HepG2 (cell line): Measurements from ENCODE around the gene C1QL4. TPM values are rescaled to one million over a fixed set of nuclear protein-coding genes. Genes with fewer than 3 reads are reported as not detected.

Experiments
- ATAC-seq: fragments of 200-7000 bp; cut with Tn5 transposase; 3 replicates; pipeline ENCODE4 v1.9.1; 2020; ENCODE audit warnings: mild to moderate bottlenecking, moderate library complexity
- BruUV-seq: library from RNA; stranded (reverse); fragments of 400-500 nt; replicated peaks from 2 replicates; lab custom pipeline; 2021; lab: Mats Ljungman, UMichigan
- CTCF ChIA-PET: fragments of 300-600 bp; formaldehyde crosslinking; extraction: SDS; loops from one replicate; lab custom pipeline; 2021; ENCODE audit warnings: low total read pairs, inconsistent platforms, low intra/inter-chr PET ratio; lab: Yijun Ruan, JAX
- POLR2A ChIA-PET: fragments of 350-600 bp; sonication (Branson Sonifier 250); formaldehyde crosslinking; loops from one replicate; lab custom pipeline; 2020; ENCODE audit warnings: antibody characterized with exemption, inconsistent platforms; lab: Yijun Ruan, JAX
- DNase-seq: peaks from one replicate; pipeline ENCODE4 v3.0.0-alpha.2; 2015; ENCODE audit warnings: low spot score
- FAIRE-seq: peaks from 3 replicates; lab custom pipeline; 2011; peaks lifted over from hg19 to GRCh38; lab: Jason Lieb, UNC
- H2AFZ ChIP-seq: one replicate; pipeline ENCODE4 v1.6.1; 2011; ENCODE audit warnings: low read length, inconsistent platforms
- H3K27ac ChIP-seq: fragments of 300-600 bp; 3 replicates; pipeline ENCODE4 v1.8.0; 2011; ENCODE audit warnings: mixed run types, mild to moderate bottlenecking, mixed read lengths, low read length, inconsistent platforms; ENCODE audit not compliant: insufficient read depth; ENCODE audit errors: extremely low read length
- H3K27me3 ChIP-seq, 2 experiments: fragments of 200-600 bp in 1 of 2; 2 replicates in 1 of 2; 3 replicates in 1 of 2; pipeline versions ENCODE4 v1.6.0 to v1.8.0; 2011; ENCODE audit warnings: low read length in 2 of 2, mild to moderate bottlenecking in 2 of 2, moderate library complexity in 2 of 2, inconsistent platforms in 1 of 2; ENCODE audit not compliant: insufficient read depth in 2 of 2, control insufficient read depth in 1 of 2
- H3K36me3 ChIP-seq, 2 experiments: fragments of 200-600 bp in 1 of 2; replicated peaks in 1 of 2; 2 replicates in 1 of 2; 3 replicates in 1 of 2; pipeline versions ENCODE4 v1.5.1 to v1.8.0; 2011; ENCODE audit warnings: low read length in 2 of 2, inconsistent platforms in 1 of 2; ENCODE audit not compliant: insufficient read depth in 2 of 2, control insufficient read depth in 1 of 2
- H3K4me1 ChIP-seq: 2 replicates; pipeline ENCODE4 v1.5.1; 2012; ENCODE audit warnings: low read length, inconsistent platforms; ENCODE audit not compliant: insufficient read depth
- H3K4me2 ChIP-seq: 2 replicates; pipeline ENCODE4 v1.6.0; 2011; ENCODE audit warnings: low read depth, low read length, inconsistent platforms
- H3K4me3 ChIP-seq, 3 experiments: fragments of 200-600 bp in 1 of 3; sonication (generic), shearing (Covaris generic) in 1 of 3; replicated peaks in 1 of 3; 2 replicates each; pipeline ENCODE4 v1.5.1; 2011 to 2016; ENCODE audit warnings: low read length in 3 of 3, inconsistent platforms in 2 of 3, low read depth in 2 of 3, mild to moderate bottlenecking in 2 of 3, control low read depth in 1 of 3, mixed read lengths in 1 of 3; ENCODE audit not compliant: insufficient read depth in 1 of 3
- H3K79me2 ChIP-seq: one replicate; pipeline ENCODE4 v1.6.1; 2011; ENCODE audit warnings: low read length, inconsistent platforms; ENCODE audit not compliant: insufficient read depth
- H3K9ac ChIP-seq: 2 replicates; pipeline ENCODE4 v1.6.0; 2011; ENCODE audit warnings: mild to moderate bottlenecking, low read depth, low read length, inconsistent platforms; ENCODE audit not compliant: insufficient read depth
- H3K9me3 ChIP-seq: 2 replicates; pipeline ENCODE4 v1.5.1; 2012; ENCODE audit warnings: mild to moderate bottlenecking, low read length
- H4K20me1 ChIP-seq: 2 replicates; pipeline ENCODE4 v1.6.0; 2011; ENCODE audit warnings: inconsistent platforms, mild to moderate bottlenecking, low read length, moderate library complexity; ENCODE audit not compliant: insufficient read depth
- HNRNPK ChIP-seq: fragments of 200-400 bp; formaldehyde crosslinking; IDR thresholded peaks from 2 replicates; pipeline ENCODE4 v1.6.1; 2018; ENCODE audit warnings: low read length, low read depth, moderate library complexity, mild to moderate bottlenecking; ENCODE audit not compliant: poor library complexity, severe bottlenecking
- HOXA9 ChIP-seq: sonication (generic); formaldehyde crosslinking; IDR thresholded peaks from 2 replicates; pipeline ENCODE4 v1.8.1; 2022; ENCODE audit warnings: missing genetic modification reagents, mild to moderate bottlenecking, moderate library complexity, borderline replicate concordance
- KDM6A ChIP-seq: IDR thresholded peaks from 2 replicates; pipeline ENCODE4 v1.6.1; 2016; ENCODE audit warnings: low read depth
- MAF1 ChIP-seq: sonication (generic); formaldehyde crosslinking; IDR thresholded peaks from 2 replicates; pipeline ENCODE4 v1.5.0; 2020; ENCODE audit warnings: missing genetic modification reagents, borderline replicate concordance
- MAFG ChIP-seq: sonication (generic); formaldehyde crosslinking; IDR thresholded peaks from 2 replicates; pipeline ENCODE4 v1.5.1; 2020; ENCODE audit warnings: mild to moderate bottlenecking, missing genetic modification reagents
- MZF1 ChIP-seq: sonication (generic); formaldehyde crosslinking; IDR thresholded peaks from 2 replicates; pipeline ENCODE4 v1.8.1; 2023; ENCODE audit warnings: mild to moderate bottlenecking, missing genetic modification reagents, borderline replicate concordance
- ZNF460 ChIP-seq: sonication (generic); formaldehyde crosslinking; IDR thresholded peaks from 2 replicates; pipeline ENCODE4 v1.5.1; 2020; ENCODE audit warnings: missing genetic modification reagents, mild to moderate bottlenecking, borderline replicate concordance
- WGBS: methylation state at CpG from one replicate; pipeline ENCODE4 v1.1.6; 2017; ENCODE audit warnings: low lambda C conversion rate; 5-methylcytosine and 5-hydroxymethylcytosine counted together
- in situ Hi-C: cut with HindIII; loops from 2 replicates; pipeline ENCODE4 v1.10.0; 2017; ENCODE audit warnings: low pct_unique_long_range_greater_than_20kb; ENCODE audit not compliant: extremely low pct_ligation_motif_present
- intact Hi-C: fragments of 100-400 bp; cut with micrococcal nuclease; formaldehyde crosslinking; loops from one replicate; pipeline ENCODE4 v1.10.0; 2022; ENCODE audit not compliant: unreplicated experiment
- polyA plus RNA-seq, 8 experiments: library from polyadenylated mRNA; depleted of rRNA in 3 of 8; stranded (reverse) in 7 of 8; unstranded in 1 of 8; fragments of >200 nt; fragmentation: Illumina TruSeq in 4 of 8; extraction: Trizol in 4 of 8; gene quantifications; 2 replicates each; pipeline versions ENCODE4 v1.2.1 to v1.2.3, GENCODE V29; 2011 to 2016; ENCODE audit warnings: low read depth in 4 of 8, missing spikeins in 1 of 8, mixed read lengths in 1 of 8; ENCODE audit not compliant: insufficient read depth in 1 of 8
- total RNA-seq, 5 experiments: library from RNA; depleted of rRNA; stranded (reverse); fragments of >200 nt; fragmentation: Illumina TruSeq; extraction: Trizol; gene quantifications; 2 replicates each; pipeline ENCODE4 v1.2.3, GENCODE V29; 2016; ENCODE audit warnings: low read depth in 1 of 5
- TF ChIP-seq, protein P1 (sequence below): sonication (generic); formaldehyde crosslinking; IDR thresholded peaks from 2 replicates; pipeline ENCODE4 v1.4.0; 2020; ENCODE audit warnings: missing genetic modification reagents, borderline replicate concordance
- TF ChIP-seq, protein P2 (sequence below): sonication (generic); formaldehyde crosslinking; IDR thresholded peaks from 2 replicates; pipeline ENCODE4 v1.8.1; 2023; ENCODE audit warnings: mild to moderate bottlenecking, inconsistent platforms, moderate library complexity, missing genetic modification reagents, borderline replicate concordance
- TF ChIP-seq, protein P3 (sequence below): sonication (generic); formaldehyde crosslinking; IDR thresholded peaks from 2 replicates; pipeline ENCODE4 v1.5.1; 2020; ENCODE audit warnings: mild to moderate bottlenecking, missing genetic modification reagents, borderline replicate concordance
- TF ChIP-seq, protein P4 (sequence below): IDR thresholded peaks from 2 replicates; pipeline ENCODE4 v1.6.1; 2016; ENCODE audit warnings: mild to moderate bottlenecking

The C1QL4 gene
- total and polyA plus RNA-seq, 2 of the 13 experiments (the other 11 are each of a cell fraction or from before 2014, with no cell fraction given), result 0.03 TPM; not detected in 1

DNA sequence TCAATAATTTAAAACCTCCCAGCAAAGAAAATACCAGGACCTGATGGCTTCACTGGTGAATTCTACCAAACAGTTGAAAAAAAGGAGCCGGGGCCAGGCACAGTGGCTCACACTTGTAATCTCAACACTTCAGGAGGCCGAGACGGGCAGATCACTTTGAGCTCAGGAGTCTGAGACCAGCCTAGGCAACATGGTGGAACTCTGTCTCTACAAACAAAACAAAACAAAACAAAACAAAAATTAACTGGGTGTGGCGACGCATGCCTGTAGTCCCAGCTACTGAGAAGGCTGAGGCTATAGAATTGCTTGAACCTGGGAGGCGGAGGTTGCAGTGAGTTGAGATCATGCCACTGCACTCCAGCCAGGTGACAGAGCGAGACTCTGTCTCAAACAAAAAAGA is 27.6 kb downstream of the C1QL4 start:
- Histone ChIP-seq H2AFZ (no peak overlapping the region), H3K36me3 (no peaks in the 10 kb centered on the region), H3K9ac (no peak overlapping the region), H3K79me2 (no peaks in the 10 kb centered on the region), H3K9me3 (no peaks in the 10 kb centered on the region), H3K4me3 (no peak overlapping the region), H3K4me2 (no peak overlapping the region), H3K4me1 (peaks cover 13% of the 10 kb centered on the region), H3K27me3 (peaks cover 0 to 1% of the 10 kb centered on the region in 2 experiments; a peak in 2 of 5 replicates), H4K20me1 (no peaks in the 10 kb centered on the region), H3K27ac (no peak overlapping the region)
- DNase-seq (no peak), FAIRE-seq (no peak), ATAC-seq (no peak)
- BruUV-seq, result no TSS peak
- TF ChIP-seq MAFG (no peak), HOXA9 (CRISPR knock-in tag) (no peak)
- intact Hi-C loops (no loop called here), in situ Hi-C loops (no loop called here)
- WGBS, result 46% methylated on average over 7 of the region's 7 CpGs
- ChIA-PET CTCF (no interaction called here), POLR2A (no interaction called here)

DNA sequence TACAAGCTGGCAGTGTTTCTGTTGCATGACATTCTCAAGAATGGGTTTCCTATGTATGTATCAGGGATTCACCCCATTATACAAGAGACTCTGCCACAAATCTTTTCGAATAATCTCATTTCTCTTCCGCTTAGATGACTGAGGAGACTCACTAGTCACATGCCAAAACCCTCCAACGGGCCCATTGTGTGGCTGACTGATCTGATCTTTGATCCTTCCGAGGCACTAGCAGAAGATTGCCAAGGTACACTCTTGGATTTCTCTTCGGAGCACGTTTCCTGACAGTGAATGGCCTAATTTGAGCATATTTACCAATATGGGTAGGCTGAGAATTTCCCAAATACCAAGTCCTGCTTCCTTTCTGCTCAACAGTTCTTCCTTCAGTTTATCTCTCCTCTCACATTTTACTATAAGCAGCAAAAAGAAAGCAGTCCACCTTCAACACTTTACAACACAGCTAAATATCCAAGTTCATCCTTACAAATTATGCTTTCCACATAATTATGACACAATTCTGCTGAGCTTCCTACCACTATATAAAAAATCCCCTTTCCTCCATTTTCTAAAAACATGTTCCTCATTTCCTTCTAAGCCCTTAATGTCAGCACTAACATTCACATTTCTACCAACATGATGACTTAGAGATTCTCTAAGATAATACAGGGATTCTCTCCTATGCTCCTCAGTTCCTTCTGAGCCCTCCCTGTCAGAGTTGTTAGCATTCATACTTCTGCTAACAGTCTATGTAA is 31.1 kb downstream of the C1QL4 start:
- DNase-seq, result no peak
- no peak overlapping the region for H3K4me3 ChIP-seq
- H3K4me2 ChIP-seq, result peak overlapping the region; percentile 61
- ATAC-seq, result no peak
- no peak overlapping the region for H3K9ac ChIP-seq
- WGBS, result 6% methylated on average over 6 of the region's 6 CpGs
- POLR2A ChIA-PET, result interaction anchor here (1.3 kb wide), 1 partner anchor 16 kb away, joined by 5 read pairs; no protein-coding TSS in a partner anchor
- no peak overlapping the region for H3K27ac ChIP-seq
- CTCF ChIA-PET, result no interaction called here
- H3K4me1 ChIP-seq, result peaks cover 13% of the 10 kb centered on the region
- no peak overlapping the region for H2AFZ ChIP-seq
- peak; percentile 71 for FAIRE-seq
- peaks cover 0 to 4% of the 10 kb centered on the region in 2 experiments; a peak in 2 of 5 replicates for H3K27me3 ChIP-seq
- in situ Hi-C loops (no loop called here), intact Hi-C loops (no loop called here)
- H3K79me2 ChIP-seq, result no peaks in the 10 kb centered on the region
- no TSS peak for BruUV-seq
- H4K20me1 ChIP-seq, result no peaks in the 10 kb centered on the region
- H3K36me3 ChIP-seq, result no peaks in the 10 kb centered on the region
- no peaks in the 10 kb centered on the region for H3K9me3 ChIP-seq
- TF ChIP-seq, protein P1, sequence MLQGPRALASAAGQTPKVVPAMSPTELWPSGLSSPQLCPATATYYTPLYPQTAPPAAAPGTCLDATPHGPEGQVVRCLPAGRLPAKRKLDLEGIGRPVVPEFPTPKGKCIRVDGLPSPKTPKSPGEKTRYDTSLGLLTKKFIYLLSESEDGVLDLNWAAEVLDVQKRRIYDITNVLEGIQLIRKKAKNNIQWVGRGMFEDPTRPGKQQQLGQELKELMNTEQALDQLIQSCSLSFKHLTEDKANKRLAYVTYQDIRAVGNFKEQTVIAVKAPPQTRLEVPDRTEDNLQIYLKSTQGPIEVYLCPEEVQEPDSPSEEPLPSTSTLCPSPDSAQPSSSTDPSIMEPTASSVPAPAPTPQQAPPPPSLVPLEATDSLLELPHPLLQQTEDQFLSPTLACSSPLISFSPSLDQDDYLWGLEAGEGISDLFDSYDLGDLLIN (CRISPR knock-in tag), result no peak
- TF ChIP-seq, protein P2, sequence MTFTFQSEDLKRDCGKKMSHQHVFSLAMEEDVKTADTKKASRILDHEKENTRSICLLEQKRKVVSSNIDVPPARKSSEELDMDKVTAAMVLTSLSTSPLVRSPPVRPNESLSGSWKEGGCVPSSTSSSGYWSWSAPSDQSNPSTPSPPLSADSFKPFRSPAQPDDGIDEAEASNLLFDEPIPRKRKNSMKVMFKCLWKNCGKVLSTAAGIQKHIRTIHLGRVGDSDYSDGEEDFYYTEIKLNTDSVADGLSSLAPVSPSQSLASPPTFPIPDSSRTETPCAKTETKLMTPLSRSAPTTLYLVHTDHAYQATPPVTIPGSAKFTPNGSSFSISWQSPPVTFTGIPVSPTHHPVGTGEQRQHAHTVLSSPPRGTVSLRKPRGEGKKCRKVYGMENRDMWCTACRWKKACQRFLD (CRISPR knock-in tag), result no peak
- TF ChIP-seq, protein P3, sequence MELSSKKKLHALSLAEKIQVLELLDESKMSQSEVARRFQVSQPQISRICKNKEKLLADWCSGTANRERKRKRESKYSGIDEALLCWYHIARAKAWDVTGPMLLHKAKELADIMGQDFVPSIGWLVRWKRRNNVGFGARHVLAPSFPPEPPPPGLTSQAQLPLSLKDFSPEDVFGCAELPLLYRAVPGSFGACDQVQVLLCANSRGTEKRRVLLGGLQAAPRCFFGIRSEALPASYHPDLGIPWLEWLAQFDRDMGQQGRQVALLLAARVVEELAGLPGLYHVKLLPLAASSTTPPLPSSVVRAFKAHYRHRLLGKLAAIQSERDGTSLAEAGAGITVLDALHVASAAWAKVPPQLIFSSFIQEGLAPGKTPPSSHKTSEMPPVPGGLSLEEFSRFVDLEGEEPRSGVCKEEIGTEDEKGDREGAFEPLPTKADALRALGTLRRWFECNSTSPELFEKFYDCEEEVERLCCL (CRISPR knock-in tag), result no peak
- no peak for TF ChIP-seq KDM6A (CRISPR knock-in tag)
- no peak for TF ChIP-seq ZNF460 (CRISPR knock-in tag)
- no peak for TF ChIP-seq MZF1 (CRISPR knock-in tag)
- no peak for TF ChIP-seq HNRNPK
- no peak for TF ChIP-seq MAF1 (CRISPR knock-in tag)
- TF ChIP-seq, protein P4, sequence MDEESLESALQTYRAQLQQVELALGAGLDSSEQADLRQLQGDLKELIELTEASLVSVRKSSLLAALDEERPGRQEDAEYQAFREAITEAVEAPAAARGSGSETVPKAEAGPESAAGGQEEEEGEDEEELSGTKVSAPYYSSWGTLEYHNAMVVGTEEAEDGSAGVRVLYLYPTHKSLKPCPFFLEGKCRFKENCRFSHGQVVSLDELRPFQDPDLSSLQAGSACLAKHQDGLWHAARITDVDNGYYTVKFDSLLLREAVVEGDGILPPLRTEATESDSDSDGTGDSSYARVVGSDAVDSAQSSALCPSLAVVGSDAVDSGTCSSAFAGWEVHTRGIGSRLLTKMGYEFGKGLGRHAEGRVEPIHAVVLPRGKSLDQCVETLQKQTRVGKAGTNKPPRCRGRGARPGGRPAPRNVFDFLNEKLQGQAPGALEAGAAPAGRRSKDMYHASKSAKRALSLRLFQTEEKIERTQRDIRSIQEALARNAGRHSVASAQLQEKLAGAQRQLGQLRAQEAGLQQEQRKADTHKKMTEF (CRISPR knock-in tag), result no peak
